Measurements from ENCODE around the gene SMTNL2.
A peak's percentile ranks its signal among the peaks of the same experiment; 100 is the strongest.

Gene SMTNL2

DNA sequence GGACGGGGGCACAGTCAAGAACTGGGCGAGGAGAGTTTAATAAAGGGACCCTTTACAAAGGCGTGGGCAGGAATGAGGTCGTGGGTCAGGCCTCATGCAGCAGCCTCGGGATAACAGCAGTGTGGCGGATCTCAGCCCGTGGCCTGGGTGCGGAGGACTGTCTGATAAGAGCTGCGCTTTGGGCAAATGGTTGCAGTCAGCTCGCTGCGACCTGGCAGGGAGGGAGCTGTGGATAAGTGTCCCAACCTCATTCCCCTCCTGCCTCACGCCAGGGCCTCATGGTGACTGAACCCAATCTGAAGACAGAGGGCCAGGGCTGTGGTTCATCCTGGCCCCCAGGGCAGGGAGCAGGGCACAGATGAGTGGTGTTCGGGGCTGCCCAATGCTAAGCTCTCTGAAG lies 13.6 kb downstream of the SMTNL2 start:
- no peak for DNase-seq (ENCODE audit: low spot score)
- Histone ChIP-seq H3K4me3 (no peak overlapping the region), H3K27ac (no peak overlapping the region)
- TF ChIP-seq, protein P1, sequence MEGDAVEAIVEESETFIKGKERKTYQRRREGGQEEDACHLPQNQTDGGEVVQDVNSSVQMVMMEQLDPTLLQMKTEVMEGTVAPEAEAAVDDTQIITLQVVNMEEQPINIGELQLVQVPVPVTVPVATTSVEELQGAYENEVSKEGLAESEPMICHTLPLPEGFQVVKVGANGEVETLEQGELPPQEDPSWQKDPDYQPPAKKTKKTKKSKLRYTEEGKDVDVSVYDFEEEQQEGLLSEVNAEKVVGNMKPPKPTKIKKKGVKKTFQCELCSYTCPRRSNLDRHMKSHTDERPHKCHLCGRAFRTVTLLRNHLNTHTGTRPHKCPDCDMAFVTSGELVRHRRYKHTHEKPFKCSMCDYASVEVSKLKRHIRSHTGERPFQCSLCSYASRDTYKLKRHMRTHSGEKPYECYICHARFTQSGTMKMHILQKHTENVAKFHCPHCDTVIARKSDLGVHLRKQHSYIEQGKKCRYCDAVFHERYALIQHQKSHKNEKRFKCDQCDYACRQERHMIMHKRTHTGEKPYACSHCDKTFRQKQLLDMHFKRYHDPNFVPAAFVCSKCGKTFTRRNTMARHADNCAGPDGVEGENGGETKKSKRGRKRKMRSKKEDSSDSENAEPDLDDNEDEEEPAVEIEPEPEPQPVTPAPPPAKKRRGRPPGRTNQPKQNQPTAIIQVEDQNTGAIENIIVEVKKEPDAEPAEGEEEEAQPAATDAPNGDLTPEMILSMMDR (IDR thresholded peaks at IDR 0.05): no peak

GRCh38 chr17:4598776-4599504 lies 14.6 kb downstream of the SMTNL2 start:
- peak overlapping the region; percentile 28 for H3K4me3 ChIP-seq
- no peak for DNase-seq (ENCODE audit: low spot score)
- H3K27ac ChIP-seq: peak overlapping the region in 1 of 2 donors; percentile 78
- TF ChIP-seq, protein P1 (IDR thresholded peaks at IDR 0.05): no peak

GRCh38 chr17:4599505-4600281 lies 15.4 kb downstream of the SMTNL2 start:
- DNase-seq (ENCODE audit: low spot score): no peak
- Histone ChIP-seq H3K27ac (peak overlapping the region in 1 of 2 donors; percentile 78), H3K4me3 (peak overlapping the region; percentile 28)
- TF ChIP-seq, protein P1 (IDR thresholded peaks at IDR 0.05): no peak

DNA sequence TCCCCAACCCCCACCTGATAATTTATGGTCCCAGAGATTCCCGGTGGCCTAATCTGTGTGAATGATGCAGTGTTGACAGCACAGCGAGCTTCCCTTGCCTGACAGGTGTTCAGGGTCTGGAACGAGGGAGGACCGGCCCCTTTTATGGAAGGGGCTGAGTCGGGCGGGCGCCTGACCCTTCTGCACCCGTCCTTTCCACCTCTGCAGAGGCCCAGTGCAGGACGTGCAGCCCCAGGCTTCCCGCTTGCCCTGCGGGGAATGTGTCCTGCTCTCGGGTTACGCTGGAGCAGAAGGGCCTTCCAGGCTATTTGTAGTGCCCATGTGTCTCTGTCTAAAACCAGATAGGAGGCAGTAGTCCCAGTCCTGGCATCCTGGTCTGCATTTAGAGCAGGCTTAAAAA lies 16.2 kb downstream of the SMTNL2 start:
- no peak for DNase-seq (ENCODE audit: low spot score)
- no peak overlapping the region for H3K4me3 ChIP-seq
- no peak overlapping the region for H3K27ac ChIP-seq
- TF ChIP-seq, protein P1 (IDR thresholded peaks at IDR 0.05): no peak

DNA sequence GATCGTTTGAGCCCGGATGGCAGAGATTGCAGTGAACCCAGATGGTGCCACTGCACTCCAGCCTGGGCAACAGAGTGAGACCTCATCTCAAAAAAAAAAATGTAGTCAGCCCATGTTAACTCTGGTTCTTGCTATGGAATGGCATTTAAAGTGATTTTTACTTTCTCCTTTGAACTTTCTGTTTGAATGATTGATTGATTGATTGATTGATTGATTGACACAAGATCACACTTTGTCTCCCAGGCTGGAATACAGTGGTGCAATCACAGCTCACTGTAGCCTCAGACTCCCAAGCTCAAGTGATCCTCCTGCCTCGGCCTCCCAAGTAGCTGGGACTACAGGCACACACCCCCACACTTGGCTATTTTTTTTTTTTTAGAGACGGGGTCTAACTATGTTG lies 17.0 kb downstream of the SMTNL2 start:
- H3K27ac ChIP-seq: no peak overlapping the region
- no peak for DNase-seq (ENCODE audit: low spot score)
- no peak overlapping the region for H3K4me3 ChIP-seq
- TF ChIP-seq, protein P1 (IDR thresholded peaks at IDR 0.05): no peak

DNA sequence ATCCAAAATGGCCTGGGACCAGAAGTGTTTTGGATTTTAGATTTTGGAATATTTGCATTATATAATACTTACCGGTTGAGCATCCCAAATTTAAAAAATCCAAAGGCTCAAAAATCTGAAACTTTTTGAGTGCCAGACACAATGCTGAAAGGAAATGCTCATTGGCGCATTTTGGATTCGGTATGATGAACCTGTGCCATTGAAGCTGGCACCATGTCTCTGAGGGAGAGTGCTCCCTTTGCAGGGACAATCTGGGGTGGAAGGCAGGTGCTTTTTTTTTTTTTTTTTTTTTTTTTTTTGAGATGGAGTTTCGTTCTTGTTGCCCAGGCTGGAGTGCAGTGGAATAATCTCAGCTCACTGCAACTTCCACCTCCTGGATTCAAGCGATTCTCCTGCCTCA lies 17.7 kb downstream of the SMTNL2 start:
- TF ChIP-seq, protein P1 (IDR thresholded peaks at IDR 0.05): no peak
- no peak overlapping the region for H3K27ac ChIP-seq
- DNase-seq (ENCODE audit: low spot score): no peak
- H3K4me3 ChIP-seq: no peak overlapping the region

All from coronary artery (tissue), 2 donors.